HCT116 (cell line): ENCODE measurements around the gene TMEM89. TPM values are rescaled to one million over a fixed set of nuclear protein-coding genes. Genes with fewer than 3 reads are reported as not detected.
A peak's percentile ranks its signal among the peaks of the same experiment; 100 is the strongest.

ENCODE experiments used
- ATAC-seq: fragments of 200-7000 bp; cut with Tn5 transposase; 2 replicates; pipeline ENCODE4 v1.9.1; 2020; ENCODE audit warnings: mild to moderate bottlenecking, moderate library complexity
- Bru-seq: library from RNA; stranded (reverse); fragments of 400-500 nt; gene quantifications from one replicate; lab custom pipeline; 2021; lab: Mats Ljungman, UMichigan
- BruChase-seq, 2 experiments: library from RNA; stranded (reverse); fragments of 400-500 nt; gene quantifications; one replicate each; lab custom pipeline; 2021; lab: Mats Ljungman, UMichigan
- BruUV-seq: library from RNA; stranded (reverse); fragments of 400-500 nt; replicated peaks from 2 replicates; lab custom pipeline; 2021; lab: Mats Ljungman, UMichigan
- CTCF ChIA-PET: fragments of 300-600 bp; sonication (Branson Sonifier 250); formaldehyde crosslinking; loops from one replicate; lab custom pipeline; 2021; ENCODE audit warnings: antibody characterized with exemption; lab: Charles Lee
- POLR2A ChIA-PET: fragments of 300-600, 350-600 bp; sonication (Branson Sonifier 250); formaldehyde crosslinking; loops from one replicate; lab custom pipeline; 2021; ENCODE audit warnings: antibody characterized with exemption; lab: Charles Lee
- RAD21 ChIA-PET, 2 experiments: fragments of 300-600 bp; sonication (Branson Sonifier 250); formaldehyde crosslinking; loops; one replicate each; lab custom pipeline; 2023; ENCODE audit warnings: low total read pairs in 2 of 2; ENCODE audit not compliant: uncharacterized antibody in 2 of 2, unreplicated experiment in 2 of 2, low non-redundant PET in 1 of 2; lab: Charles Lee
- DNase-seq: peaks from one replicate; pipeline ENCODE4 v3.0.0-alpha.2; 2010; ENCODE audit warnings: low read depth, low spot score
- H2AFZ ChIP-seq: fragments of 200-600 bp; shearing (Covaris generic), sonication (generic); 2 replicates; pipeline ENCODE4 v1.6.1; 2017; ENCODE audit warnings: low read depth, mixed run types, mixed read lengths, antibody characterized with exemption, low read length; ENCODE audit not compliant: poor library complexity, severe bottlenecking
- H3K27ac ChIP-seq: 2 replicates; pipeline ENCODE4 v1.5.1; 2012; ENCODE audit warnings: low read depth, low read length
- H3K27me3 ChIP-seq: fragments of 200-600 bp; sonication (generic); 2 replicates; pipeline ENCODE4 v1.6.1; 2016; ENCODE audit warnings: mixed run types, low read length, mixed read lengths; ENCODE audit not compliant: insufficient read depth
- H3K36me3 ChIP-seq, 2 experiments: fragments of 200-500 bp in 1 of 2; fragments of 200-600 bp in 1 of 2; sonication (Bioruptor generic) in 1 of 2; sonication (generic) in 1 of 2; 2 replicates each; pipeline versions ENCODE4 v1.5.1 to v1.6.1; 2014 to 2016; ENCODE audit warnings: low read length in 2 of 2, inconsistent platforms in 1 of 2, mixed read lengths in 1 of 2, mixed run types in 1 of 2; ENCODE audit not compliant: insufficient read depth in 2 of 2, control insufficient read depth in 1 of 2
- H3K4me1 ChIP-seq, 2 experiments: fragments of 200-600 bp in 1 of 2; sonication (generic) in 1 of 2; 2 replicates each; pipeline versions ENCODE4 v1.5.1 to v1.6.1; 2012 to 2017; ENCODE audit warnings: low read length in 2 of 2, inconsistent platforms in 1 of 2, mild to moderate bottlenecking in 1 of 2, mixed read lengths in 1 of 2, mixed run types in 1 of 2, moderate library complexity in 1 of 2; ENCODE audit not compliant: insufficient read depth in 2 of 2, control insufficient read depth in 1 of 2
- H3K4me2 ChIP-seq: fragments of 200-600 bp; sonication (generic); 2 replicates; pipeline ENCODE4 v1.6.1; 2017; ENCODE audit warnings: mixed run types, low read length, mixed read lengths
- H3K4me3 ChIP-seq, 2 experiments: fragments of 200-600 bp in 1 of 2; sonication (generic) in 1 of 2; replicated peaks in 1 of 2; 2 replicates each; pipeline ENCODE4 v1.5.1; 2011 to 2016; ENCODE audit warnings: low read length in 2 of 2, control low read depth in 1 of 2, low read depth in 1 of 2, mild to moderate bottlenecking in 1 of 2, mixed read lengths in 1 of 2, mixed run types in 1 of 2
- H3K79me2 ChIP-seq: fragments of 200-600 bp; sonication (generic); 2 replicates; pipeline ENCODE4 v1.6.1; 2017; ENCODE audit warnings: mild to moderate bottlenecking, mixed run types, low read length, moderate library complexity, mixed read lengths; ENCODE audit not compliant: insufficient read depth
- H3K9ac ChIP-seq: fragments of 200-600 bp; sonication (generic); 2 replicates; pipeline ENCODE4 v1.6.1; 2016; ENCODE audit warnings: low read length, mixed read lengths
- H3K9me2 ChIP-seq: fragments of 200-600 bp; sonication (generic), shearing (Covaris generic); 2 replicates; pipeline ENCODE4 v1.6.1; 2017; ENCODE audit warnings: mixed run types, mild to moderate bottlenecking, moderate library complexity; ENCODE audit not compliant: insufficient read depth
- H3K9me3 ChIP-seq, 2 experiments: fragments of 200-500 bp in 1 of 2; fragments of 200-600 bp in 1 of 2; sonication (Bioruptor generic) in 1 of 2; sonication (generic) in 1 of 2; 2 replicates each; pipeline ENCODE4 v1.6.1; 2014 to 2017; ENCODE audit warnings: low read length in 2 of 2, mixed read lengths in 2 of 2, inconsistent platforms in 1 of 2, low read depth in 1 of 2, mild to moderate bottlenecking in 1 of 2, mixed run types in 1 of 2, moderate library complexity in 1 of 2; ENCODE audit not compliant: control insufficient read depth in 1 of 2, insufficient read depth in 1 of 2
- H4K20me1 ChIP-seq: fragments of 200-600 bp; sonication (generic), shearing (Covaris generic); 2 replicates; pipeline ENCODE4 v1.6.1; 2017; ENCODE audit warnings: mixed run types, mild to moderate bottlenecking, moderate library complexity; ENCODE audit not compliant: insufficient read depth
- EGR1 ChIP-seq: IDR thresholded peaks from 2 replicates; pipeline ENCODE4 v1.6.1; 2012; ENCODE audit warnings: low read depth
- POLR2A ChIP-seq: IDR thresholded peaks from 2 replicates; pipeline ENCODE4 v1.7.0; 2011; ENCODE audit warnings: borderline replicate concordance; ENCODE audit not compliant: insufficient read depth, insufficient read length; ENCODE audit errors: extremely low read depth
- RAD21 ChIP-seq: IDR thresholded peaks from 2 replicates; pipeline ENCODE4 v1.6.1; 2012; ENCODE audit warnings: low read depth, mild to moderate bottlenecking
- intact Hi-C: fragments of 100-400 bp; cut with micrococcal nuclease; formaldehyde crosslinking; loops from 2 replicates; pipeline ENCODE4 v1.10.0; 2022
- long read RNA-seq: library from polyadenylated mRNA; unstranded; transcript quantifications from one replicate; pipeline ENCODE4 v2.0.0, GENCODE V29; 2021; ENCODE audit not compliant: unreplicated experiment
- polyA plus RNA-seq: library from polyadenylated mRNA; unstranded; fragments of >200 nt; gene quantifications from 2 replicates; pipeline ENCODE4 v1.2.1, GENCODE V29; 2012; ENCODE audit warnings: missing spikeins
- total RNA-seq: library from RNA; stranded (reverse); gene quantifications from one replicate; pipeline ENCODE4 v1.2.1, GENCODE V29; 2021; ENCODE audit not compliant: unreplicated experiment

The TMEM89 gene
- 0.49 TPM for total RNA-seq
- polyA plus RNA-seq = 0.19 and 0.27 TPM in 2 replicates
- percentile 32 among the genes with signal in this experiment for Bru-seq, nascent RNA
- percentile 39 among the genes with signal in this experiment for BruChase-seq, experiment 1, labeled RNA remaining after a 6-hour chase
- percentile 26 among the genes with signal in this experiment for BruChase-seq, experiment 2, labeled RNA remaining after a 2-hour chase
- long read RNA-seq = 0 reads

- H3K9me2 ChIP-seq = no peaks in the 10 kb centered on the region
- TF ChIP-seq POLR2A = no peak
- DNase-seq (no peak), ATAC-seq (no peak)
- H3K36me3 ChIP-seq = peaks cover 2 to 4% of the 10 kb centered on the region in 2 experiments; a peak in 2 of 4 replicates
- no peak within 1 kb of the TSS for H3K4me2 ChIP-seq
- H3K9ac ChIP-seq = no peak within 1 kb of the TSS
- intact Hi-C loops = no loop called here
- no peak within 1 kb of the TSS for H2AFZ ChIP-seq
- no peak within 1 kb of the TSS for H3K27ac ChIP-seq
- H3K4me1 ChIP-seq = no peaks in the 10 kb centered on the region
- no peak within 1 kb of the TSS for H3K4me3 ChIP-seq
- H3K27me3 ChIP-seq = no peaks in the 10 kb centered on the region
- H3K79me2 ChIP-seq = no peaks in the 10 kb centered on the region
- RAD21 ChIA-PET = no interaction called here
- no peaks in the 10 kb centered on the region for H4K20me1 ChIP-seq
- CTCF ChIA-PET = no interaction called here
- peaks cover 14 to 15% of the 10 kb centered on the region in 2 experiments; a peak in 2 of 4 replicates for H3K9me3 ChIP-seq
- POLR2A ChIA-PET = no interaction called here
- no TSS peak for BruUV-seq
These were observed at the start of gene TMEM89 for GRCh38 chr3:48621461-48621869. Gene TMEM89, minus strand, starts transcription at chr3:48621769. Its CDS starts 13 bp downstream, at chr3:48621756.

GRCh38 chr3:48664929-48665328 lies 43.4 kb upstream of the TMEM89 start:
- H4K20me1 ChIP-seq = no peaks in the 10 kb centered on the region
- H3K9me3 ChIP-seq = no peaks in the 10 kb centered on the region; a peak in 1 of 4 replicates
- no peak overlapping the region for H3K4me3 ChIP-seq
- ChIA-PET RAD21 (no interaction called here), CTCF (interaction anchor here (1.4 to 1.6 kb wide), 2 partner anchors 21 to 264 kb away, joined by 4 to 8 read pairs; partner anchors contain the start of gene NCKIPSD), POLR2A (interaction anchor here (1.5 kb wide), 1 partner anchor 18 kb away, joined by 3 read pairs; no protein-coding TSS in a partner anchor)
- H3K4me1 ChIP-seq = peaks cover 8 to 20% of the 10 kb centered on the region in 2 experiments
- H3K79me2 ChIP-seq = no peaks in the 10 kb centered on the region
- TF ChIP-seq EGR1 (no peak), RAD21 (no peak)
- no peaks in the 10 kb centered on the region for H3K9me2 ChIP-seq
- ATAC-seq (no peak), DNase-seq (no peak)
- BruUV-seq = no TSS peak
- intact Hi-C loops = loop anchor here (10.0 kb wide), 1 partner anchor 110 kb away; the partner anchor contains the start of gene PFKFB4
- H3K9ac ChIP-seq = no peak overlapping the region
- no peaks in the 10 kb centered on the region for H3K27me3 ChIP-seq
- no peaks in the 10 kb centered on the region for H3K36me3 ChIP-seq
- H2AFZ ChIP-seq = no peak overlapping the region
- no peak overlapping the region for H3K4me2 ChIP-seq
- H3K27ac ChIP-seq = peak overlapping the region; percentile 77; the same call in 1 of the 2 replicates
